ENCODE measurements around the gene CCNI. TPM values are rescaled to one million over a fixed set of nuclear protein-coding genes. Genes with fewer than 3 reads are reported as not detected.

The CCNI gene
- total RNA-seq, 1 experiment from 2014 or later = 240 TPM

- Histone ChIP-seq H3K18ac (ENCODE audit: insufficient read length, low read depth, low read length) (no peak overlapping the region), H3T11ph (ENCODE audit: low read length) (no peak overlapping the region), H2BK20ac (ENCODE audit: low read depth, low read length, poor library complexity, severe bottlenecking) (no peak overlapping the region), H3K4me2 (ENCODE audit: insufficient read depth, insufficient read length, low read length) (no peak overlapping the region), H3K79me1 (ENCODE audit: insufficient read depth, low read depth, low read length, poor library complexity, severe bottlenecking) (no peaks in the 10 kb centered on the region), H3K27me3 (ENCODE audit: insufficient read depth, low read length) (no peaks in the 10 kb centered on the region), H2BK5ac (ENCODE audit: insufficient read length, low read length) (no peak overlapping the region), H3K23me2 (ENCODE audit: insufficient read length, low read depth, low read length, poor library complexity, severe bottlenecking) (no peaks in the 10 kb centered on the region), H3K9ac (ENCODE audit: extremely low read depth, insufficient read length, low read length) (no peak overlapping the region), H2AFZ (ENCODE audit: low read length) (no peak overlapping the region), H3K4ac (ENCODE audit: low read depth, low read length) (no peak overlapping the region), H3K14ac (ENCODE audit: insufficient read depth, low read length) (no peak overlapping the region), H3K27ac (ENCODE audit: insufficient read length, low read depth, low read length) (no peak overlapping the region), H3K79me2 (ENCODE audit: insufficient read depth, low read length) (no peaks in the 10 kb centered on the region), H4K8ac (replicated peaks; ENCODE audit: insufficient read length, low read depth, low read length) (no peak overlapping the region), H2BK120ac (ENCODE audit: low read depth, low read length, poor library complexity, severe bottlenecking) (no peak overlapping the region), H2BK15ac (ENCODE audit: low read depth, low read length) (no peak overlapping the region), H4K5ac (ENCODE audit: insufficient read length, low read depth, low read length) (no peak overlapping the region), H4K91ac (ENCODE audit: insufficient read length, low read depth, low read length) (no peak overlapping the region), H2AK5ac (ENCODE audit: insufficient read length, low read length) (no peak overlapping the region), H3K9me3 (ENCODE audit: control insufficient read depth, low read depth, low read length) (no peaks in the 10 kb centered on the region), H3K23ac (ENCODE audit: insufficient read length, low read depth, low read length) (no peak overlapping the region), H3K56ac (ENCODE audit: insufficient read length, low read depth, low read length) (no peak overlapping the region), H3K4me1 (ENCODE audit: insufficient read depth, low read length) (no peaks in the 10 kb centered on the region; the same call in 1 of the 2 replicates), H2BK12ac (ENCODE audit: insufficient read length, low read depth, low read length) (no peak overlapping the region), H4K20me1 (ENCODE audit: control insufficient read depth, insufficient read depth, insufficient read length) (no peaks in the 10 kb centered on the region)
- peaks cover 21 to 68% (median 61%) of the 10 kb centered on the region in 3 experiments; a peak in 6 of 7 replicates for H3K36me3 Mint-ChIP-seq (ENCODE audit: insufficient read depth in 1 of 3, low read depth in 3 of 3)
- no peak overlapping the region for H3K27ac Mint-ChIP-seq
- H3K4me1 Mint-ChIP-seq = peaks cover 9% of the 10 kb centered on the region in 2 experiments; a peak in 3 of 4 replicates
- H3K27me3 Mint-ChIP-seq (ENCODE audit: low read depth) = no peaks in the 10 kb centered on the region
- no peak overlapping the region for H3K4me3 Mint-ChIP-seq
- DNase-seq = no peak
- TF ChIP-seq CTCF (conservative IDR thresholded peaks at IDR 0.05) = no peak
- H3K9me3 Mint-ChIP-seq = no peaks in the 10 kb centered on the region
- WGBS (ENCODE audit: extremely low coverage, insufficient read length, low lambda C conversion rate) = no CpG with 5 or more reads among the region's 3 CpGs
These were observed 24.8 kb downstream of the CCNI start for GRCh38 chr4:77050962-77051361.
